HCEC 1CT (cell line): Measurements from ENCODE around the gene PLCD4.

Source experiments
- DNase-seq: peaks from one replicate; pipeline ENCODE4 v3.0.0-alpha.2; 2017

Gene PLCD4

GRCh38 chr2:218622606-218623365 lies 15.1 kb downstream of the PLCD4 start:
- no peak for DNase-seq

GRCh38 chr2:218623366-218623705 lies 15.6 kb downstream of the PLCD4 start:
- no peak for DNase-seq

GRCh38 chr2:218626369-218626768 lies 18.7 kb downstream of the PLCD4 start:
- DNase-seq = no peak

GRCh38 chr2:218627939-218628338 lies 20.2 kb downstream of the PLCD4 start:
- DNase-seq = no peak

GRCh38 chr2:218631837-218632236 lies 24.1 kb downstream of the PLCD4 start:
- no peak for DNase-seq

- no peak for DNase-seq
These were observed 28.0 kb downstream of the PLCD4 start for GRCh38 chr2:218635719-218636118.

GRCh38 chr2:218638372-218638771 lies 30.7 kb downstream of the PLCD4 start:
- no peak for DNase-seq

GRCh38 chr2:218642121-218642656 lies 34.5 kb downstream of the PLCD4 start:
- no peak for DNase-seq

GRCh38 chr2:218642786-218643185 lies 35.1 kb downstream of the PLCD4 start:
- DNase-seq = no peak

- DNase-seq = no peak
These were observed 36.1 kb downstream of the PLCD4 start for GRCh38 chr2:218643751-218644310.

GRCh38 chr2:218644721-218645120 lies 37.0 kb downstream of the PLCD4 start:
- DNase-seq = no peak

GRCh38 chr2:218645126-218645525 lies 37.4 kb downstream of the PLCD4 start:
- peak; percentile 81 for DNase-seq

- DNase-seq = peak; percentile 50
These were observed 40.5 kb downstream of the PLCD4 start for GRCh38 chr2:218648088-218648786.

GRCh38 chr2:218648787-218649100 lies 41.0 kb downstream of the PLCD4 start:
- no peak for DNase-seq

- DNase-seq = no peak
These were observed 48.1 kb downstream of the PLCD4 start for GRCh38 chr2:218655751-218656150.

GRCh38 chr2:218658671-218659257 lies 51.1 kb downstream of the PLCD4 start:
- peak; percentile 44 for DNase-seq

- peak; percentile 92 for DNase-seq
These were observed 51.7 kb downstream of the PLCD4 start, which contains the start of the genes BCS1L and ZNF142 for GRCh38 chr2:218659258-218659987. BCS1L (plus strand) TSS chr2:218659683; CDS start chr2:218660988, 1,305 bp downstream. ZNF142 (minus strand) TSS chr2:218659623; CDS start chr2:218656429, 3,194 bp downstream.

GRCh38 chr2:218659988-218660358 lies 52.3 kb downstream of the PLCD4 start:
- no peak for DNase-seq

- DNase-seq = no peak
These were observed 54.7 kb downstream of the PLCD4 start for GRCh38 chr2:218662377-218662776.

- no peak for DNase-seq
These were observed 55.1 kb downstream of the PLCD4 start for GRCh38 chr2:218662827-218663226.

- no peak for DNase-seq
These were observed 56.2 kb downstream of the PLCD4 start for GRCh38 chr2:218663901-218664300.

- DNase-seq = no peak
These were observed 57.0 kb downstream of the PLCD4 start for GRCh38 chr2:218664653-218665052.
